Dedifferentiated amniotic fluid mesenchymal stem cell (primary cell): ENCODE measurements around the gene CARD9.

Experiments used
- DNase-seq: peaks from one replicate; pipeline ENCODE4 v3.0.0-alpha.2; 2016; ENCODE audit errors: extremely low spot score

CARD9 gene

DNA sequence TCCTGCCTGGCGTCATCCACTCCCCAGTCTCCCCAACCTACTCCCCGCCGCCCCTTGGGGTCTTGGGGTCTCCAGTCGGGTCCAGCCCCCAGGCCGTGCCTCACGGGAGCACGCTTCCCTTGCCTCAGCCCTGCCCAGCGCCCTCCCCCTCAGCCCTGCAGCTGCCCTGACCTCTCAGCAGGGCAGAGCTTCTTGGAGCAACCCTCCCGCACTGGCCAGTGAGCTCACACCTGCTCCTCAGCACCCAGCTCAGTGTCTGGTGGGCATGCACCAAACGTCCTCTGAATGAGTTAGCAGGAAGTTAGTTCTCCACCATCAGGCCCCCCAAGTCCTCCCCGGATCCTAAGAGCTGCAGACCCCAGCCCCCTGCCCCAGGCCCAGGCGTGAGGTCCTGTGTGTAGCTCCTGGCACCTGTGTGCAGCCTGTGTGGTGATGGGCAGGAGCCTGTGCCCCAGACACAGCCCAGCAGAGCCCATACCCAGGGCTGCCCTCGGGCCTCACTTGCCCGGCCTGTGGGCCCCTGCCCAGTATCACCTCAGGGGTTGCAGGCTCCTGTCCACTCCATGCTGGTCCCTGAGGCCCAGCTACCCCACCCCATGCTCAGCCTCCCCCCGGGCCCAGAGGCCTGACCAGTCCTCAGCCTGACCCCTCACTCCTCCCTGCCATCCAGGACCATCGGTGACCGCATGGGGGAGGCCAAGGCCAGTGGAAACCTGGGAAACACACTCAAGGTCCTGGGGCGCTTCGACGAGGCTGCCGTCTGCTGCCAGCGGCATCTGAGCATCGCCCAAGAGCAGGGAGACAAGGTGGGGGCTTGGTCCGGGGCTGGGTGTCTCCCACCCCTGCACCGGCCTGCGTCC lies 37.9 kb downstream of the CARD9 start:
- DNase-seq, result no peak

DNA sequence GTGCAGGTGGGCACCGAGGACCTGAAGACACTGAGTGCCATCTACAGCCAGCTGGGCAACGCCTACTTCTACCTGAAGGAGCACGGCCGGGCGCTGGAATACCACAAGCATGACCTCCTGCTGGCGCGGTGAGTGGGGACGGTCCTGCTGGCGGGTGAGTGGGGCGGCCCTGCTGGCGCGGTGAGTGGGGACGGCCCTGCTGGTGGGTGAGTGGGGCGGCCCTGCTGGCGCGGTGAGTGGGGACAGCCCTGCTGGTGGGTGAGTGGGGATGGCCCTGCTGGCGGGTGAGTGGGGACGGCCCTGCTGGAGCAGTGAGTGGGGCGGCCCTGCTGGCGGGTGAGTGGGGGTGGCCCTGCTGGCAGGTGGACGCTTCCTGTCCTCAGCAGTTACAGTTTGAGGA lies 38.9 kb downstream of the CARD9 start:
- DNase-seq, result no peak

DNA sequence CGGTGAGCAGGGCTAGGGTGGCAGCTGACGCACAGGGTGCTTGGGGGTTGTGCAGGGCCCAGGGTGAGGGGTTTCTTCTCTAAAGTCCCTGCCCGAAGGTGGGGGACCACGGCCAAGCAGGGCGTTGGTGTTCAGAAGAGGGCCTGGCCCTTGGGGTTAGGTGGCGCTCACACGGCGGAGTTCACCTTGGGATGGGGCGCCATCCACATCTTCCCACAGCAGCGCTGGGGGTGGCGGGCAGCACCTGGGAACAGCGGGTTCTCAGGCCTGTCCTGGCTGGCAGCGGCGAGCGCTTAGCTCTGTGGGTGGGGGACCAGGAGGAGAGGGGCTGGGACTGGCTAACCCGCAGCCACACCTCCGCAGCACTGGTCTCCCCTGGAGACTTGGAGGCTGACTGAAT lies 40.0 kb downstream of the CARD9 start:
- DNase-seq, result no peak

DNA sequence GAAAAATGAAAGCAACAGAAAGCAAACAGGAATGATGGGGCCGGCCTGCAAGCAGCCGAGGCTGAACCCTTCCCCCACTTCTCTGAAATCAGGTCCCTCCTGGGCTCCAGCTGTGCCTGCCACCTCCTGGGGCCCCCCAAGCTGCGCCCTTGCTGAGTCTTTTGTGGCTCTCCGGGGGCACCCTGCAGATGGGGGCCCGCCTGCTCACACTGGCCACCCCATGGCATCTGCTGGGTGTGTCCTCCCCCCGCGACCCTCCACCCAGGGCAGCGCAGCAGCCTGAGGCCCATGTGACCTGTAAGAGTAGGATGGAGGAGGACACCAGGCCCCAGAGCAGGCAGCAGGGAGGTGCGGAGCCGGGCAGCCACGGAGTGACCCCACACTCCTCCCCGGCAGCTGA lies 40.4 kb downstream of the CARD9 start:
- no peak for DNase-seq

DNA sequence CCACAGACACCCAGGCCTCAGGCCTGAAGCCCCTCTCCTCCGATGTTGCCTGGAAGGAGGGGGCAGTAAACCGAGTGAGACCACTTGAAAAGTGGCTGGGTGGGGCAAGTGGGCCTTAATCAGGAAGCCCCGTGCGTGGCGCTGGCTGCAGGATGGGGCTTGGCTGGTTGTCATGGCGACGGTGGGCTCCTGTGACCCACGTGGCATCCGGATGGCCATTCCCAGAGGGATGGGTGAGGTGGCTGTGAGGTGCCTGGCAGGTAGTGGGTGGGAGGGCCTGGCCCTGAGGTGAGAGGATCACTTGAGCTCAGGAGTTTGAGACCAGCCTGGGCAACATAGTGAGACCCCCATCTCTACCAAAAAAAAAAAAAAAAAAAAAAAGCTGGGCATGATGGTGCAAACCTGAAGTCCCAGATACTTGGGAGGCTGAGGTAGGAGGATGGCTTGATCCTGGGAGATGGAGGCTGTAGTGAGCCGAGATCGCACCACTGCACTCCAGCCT lies 40.9 kb downstream of the CARD9 start:
- no peak for DNase-seq

DNA sequence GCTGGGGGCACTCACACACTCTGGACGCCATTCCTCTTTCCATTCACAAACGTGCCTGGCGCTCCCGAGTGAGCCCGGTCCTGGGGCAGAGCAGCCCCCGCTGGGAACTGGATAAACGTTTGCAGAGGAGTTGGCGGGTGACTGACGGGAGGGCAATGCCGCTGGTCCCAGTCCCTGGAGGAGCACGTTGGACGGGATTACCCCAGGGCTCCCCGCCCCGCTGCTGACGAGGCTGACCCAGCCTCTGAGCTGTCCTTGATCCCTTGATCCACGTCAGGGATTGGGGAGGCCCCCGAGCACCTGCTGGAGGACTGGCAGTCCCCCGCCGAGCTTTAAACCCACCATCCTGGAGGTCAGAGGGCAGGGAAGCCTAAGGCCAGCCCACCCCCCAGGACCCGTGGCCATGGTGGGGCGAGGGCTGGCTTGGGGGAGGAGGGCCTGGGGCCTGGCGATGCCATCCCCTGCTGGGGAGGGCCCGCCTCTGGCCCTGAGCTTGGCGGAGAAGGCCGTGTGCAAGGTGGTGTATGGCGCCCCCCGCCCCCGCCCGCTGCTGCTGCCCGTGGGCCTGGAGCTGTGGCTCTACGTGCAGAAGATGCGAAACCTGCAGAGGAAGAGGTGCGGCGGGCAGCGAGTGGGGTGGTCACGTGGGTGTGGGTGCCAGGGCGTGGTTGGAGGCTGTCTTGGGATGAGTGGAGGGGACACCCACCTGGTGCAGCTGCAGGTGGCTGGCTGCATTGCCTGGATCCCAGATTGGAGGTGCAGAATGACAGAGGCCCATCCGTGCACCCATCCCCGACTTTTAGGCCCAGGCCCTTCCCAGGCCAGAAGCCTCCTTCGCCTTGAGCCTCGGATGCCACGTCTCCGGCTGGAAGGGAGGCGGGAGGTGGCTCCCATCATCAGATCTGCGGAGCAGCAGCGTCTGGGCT lies 41.6 kb downstream of the CARD9 start:
- DNase-seq, result no peak

DNA sequence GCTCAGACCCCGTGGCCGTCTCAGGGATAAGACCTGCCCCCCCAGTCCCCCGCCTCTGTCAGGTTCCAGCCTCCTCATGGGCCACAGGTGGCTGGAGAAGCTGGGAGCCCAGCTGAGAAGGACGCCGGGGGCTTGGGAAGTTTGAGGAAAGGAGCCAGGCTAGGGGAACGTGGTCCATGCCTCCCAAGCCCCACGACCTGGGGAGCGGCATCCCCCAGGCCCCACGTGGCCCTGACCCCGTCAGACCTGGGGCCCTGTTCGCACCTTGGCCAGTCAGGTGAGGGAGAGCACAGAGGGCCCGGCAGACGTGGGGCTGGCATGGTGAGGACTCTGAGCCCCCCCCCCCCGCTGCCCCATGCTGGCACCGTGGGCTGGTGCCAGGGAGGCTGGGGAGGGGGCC lies 42.4 kb downstream of the CARD9 start:
- no peak for DNase-seq

DNA sequence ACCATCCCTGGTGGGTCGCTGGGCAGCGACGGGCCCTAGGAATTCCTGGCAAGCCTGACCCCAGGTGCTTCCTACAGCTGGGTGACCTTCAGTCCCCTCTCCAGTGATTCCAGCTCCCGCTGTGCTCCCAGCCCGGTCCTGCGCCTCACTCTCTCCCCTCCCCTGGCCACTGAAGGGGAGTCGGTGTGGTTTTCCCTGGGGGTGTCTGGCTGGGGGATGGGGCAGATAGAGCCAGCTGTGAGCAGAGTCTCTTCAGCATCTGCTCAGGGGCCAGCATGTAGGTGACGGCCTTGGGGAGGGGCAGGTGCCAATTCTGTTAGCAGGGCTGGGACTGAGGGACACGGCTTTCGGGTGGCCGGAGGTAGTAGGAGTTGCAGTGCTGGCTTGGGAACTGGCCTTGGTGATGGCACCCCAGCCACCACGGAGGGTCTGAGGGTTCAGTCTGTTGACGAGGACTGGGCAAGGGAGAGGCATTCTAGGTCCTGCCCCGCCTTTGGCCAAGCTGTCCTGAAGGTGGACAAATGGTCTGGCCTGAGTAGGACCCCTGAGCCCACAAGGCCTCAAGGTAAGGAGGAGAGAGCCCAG lies 43.0 kb downstream of the CARD9 start:
- DNase-seq, result no peak

DNA sequence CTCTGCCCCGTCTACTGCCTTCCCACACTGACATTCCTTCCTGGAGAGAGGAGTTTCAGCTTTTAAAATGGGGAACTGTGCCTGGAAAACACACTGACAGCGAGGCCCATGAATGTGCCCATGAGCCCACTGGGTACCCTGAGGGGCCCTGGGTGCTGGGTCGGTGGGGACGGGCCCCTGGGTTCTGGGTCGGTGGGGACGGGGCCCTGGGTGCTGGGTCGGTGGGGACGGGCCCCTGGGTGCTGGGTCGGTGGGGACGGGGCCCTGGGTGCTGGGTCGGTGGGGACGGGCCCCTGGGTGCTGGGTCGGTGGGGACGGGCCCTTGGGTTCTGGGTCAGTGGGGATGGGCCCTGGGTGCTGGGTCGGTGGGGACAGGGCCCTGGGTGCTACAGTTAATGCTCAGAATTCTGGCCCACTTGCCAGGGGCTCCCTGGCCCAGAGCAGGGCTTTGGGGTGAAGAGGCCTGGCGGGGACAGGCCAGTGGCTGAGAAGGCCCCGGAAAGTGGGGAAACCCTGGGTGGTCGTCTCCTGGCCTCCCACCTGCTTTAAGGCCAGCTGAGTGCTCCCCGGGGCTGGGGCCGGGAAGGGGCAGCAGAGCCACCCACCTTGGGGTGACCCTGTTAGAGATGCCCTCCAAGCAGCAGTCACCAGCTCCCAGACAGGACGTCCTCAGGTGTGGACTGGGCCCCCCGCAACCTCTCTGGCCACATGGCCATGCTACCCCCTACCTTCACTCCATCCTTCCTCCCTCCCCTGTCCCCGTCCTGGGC lies 43.6 kb downstream of the CARD9 start:
- DNase-seq, result no peak

DNA sequence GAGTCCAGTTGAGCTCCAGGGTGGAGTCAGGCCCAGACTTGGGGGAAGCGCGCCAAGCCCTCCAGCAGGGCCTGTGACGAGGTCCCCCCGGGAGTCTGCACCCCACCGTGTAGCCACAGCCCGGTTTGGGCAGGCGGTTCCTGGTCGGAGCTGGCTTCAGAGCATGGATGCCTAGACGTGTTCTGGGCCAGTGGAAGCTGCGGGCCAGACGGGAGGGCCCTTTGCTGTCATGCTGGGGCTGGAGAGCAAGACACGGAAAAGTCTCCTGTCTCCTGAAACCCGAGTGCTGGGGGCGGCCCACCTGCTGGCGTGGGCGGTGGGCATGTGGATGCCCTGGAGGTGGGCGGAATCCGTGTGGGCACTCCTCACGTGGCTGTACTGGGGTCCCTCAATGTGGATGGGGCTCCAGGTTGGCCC lies 44.2 kb downstream of the CARD9 start:
- DNase-seq, result no peak

DNA sequence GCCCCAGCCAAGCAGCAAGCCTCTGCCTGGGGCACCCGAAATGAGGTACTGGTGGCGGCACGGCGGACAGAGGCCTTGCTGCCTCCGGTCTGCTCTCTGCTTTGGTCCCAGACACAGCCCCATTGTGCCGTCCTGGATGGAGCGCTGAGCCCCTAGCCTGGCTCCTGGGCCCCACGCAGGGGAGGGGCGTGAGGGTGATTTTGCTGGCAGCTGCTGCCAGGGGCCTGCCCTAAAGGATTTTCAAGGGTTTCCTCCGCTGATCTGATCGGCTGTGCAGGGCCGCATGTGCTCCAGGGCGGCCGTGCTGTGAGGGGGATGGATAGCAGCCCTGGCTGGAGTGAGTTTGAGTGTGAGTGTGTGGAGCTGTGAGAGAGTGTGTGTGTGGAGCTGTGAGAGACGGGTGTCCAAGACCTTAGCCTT lies 44.8 kb downstream of the CARD9 start:
- DNase-seq, result peak; percentile 47

DNA sequence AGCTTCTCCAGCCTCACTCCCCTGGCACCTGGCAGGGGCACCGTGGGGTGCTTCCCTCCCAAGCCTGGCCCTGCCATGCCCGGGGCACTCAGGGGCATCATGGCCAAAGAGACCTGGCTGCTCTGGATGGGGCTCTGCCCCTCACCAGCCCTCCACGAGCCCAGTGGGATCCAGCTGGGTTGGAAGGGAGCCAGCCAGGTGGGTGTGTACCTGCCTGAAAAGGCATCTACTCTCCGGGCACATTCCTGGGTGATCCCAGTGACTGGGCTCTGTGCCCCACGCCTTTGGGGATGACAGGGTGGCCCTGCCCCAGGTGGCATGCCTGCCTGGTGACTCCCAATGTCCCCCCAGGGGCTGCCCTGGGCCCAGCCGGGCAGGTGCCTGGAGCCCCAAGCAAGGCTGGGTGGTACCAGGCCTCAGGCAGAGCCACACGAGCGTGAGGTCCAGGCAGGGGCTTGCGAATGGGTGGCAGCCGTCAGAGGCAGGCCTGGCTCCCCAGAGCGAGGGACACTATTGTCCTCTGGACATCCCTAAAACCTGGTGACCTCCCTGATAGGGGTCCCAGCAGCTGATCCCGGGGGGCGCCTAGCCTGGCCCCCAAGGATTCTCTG lies 45.4 kb downstream of the CARD9 start:
- DNase-seq, result no peak

DNA sequence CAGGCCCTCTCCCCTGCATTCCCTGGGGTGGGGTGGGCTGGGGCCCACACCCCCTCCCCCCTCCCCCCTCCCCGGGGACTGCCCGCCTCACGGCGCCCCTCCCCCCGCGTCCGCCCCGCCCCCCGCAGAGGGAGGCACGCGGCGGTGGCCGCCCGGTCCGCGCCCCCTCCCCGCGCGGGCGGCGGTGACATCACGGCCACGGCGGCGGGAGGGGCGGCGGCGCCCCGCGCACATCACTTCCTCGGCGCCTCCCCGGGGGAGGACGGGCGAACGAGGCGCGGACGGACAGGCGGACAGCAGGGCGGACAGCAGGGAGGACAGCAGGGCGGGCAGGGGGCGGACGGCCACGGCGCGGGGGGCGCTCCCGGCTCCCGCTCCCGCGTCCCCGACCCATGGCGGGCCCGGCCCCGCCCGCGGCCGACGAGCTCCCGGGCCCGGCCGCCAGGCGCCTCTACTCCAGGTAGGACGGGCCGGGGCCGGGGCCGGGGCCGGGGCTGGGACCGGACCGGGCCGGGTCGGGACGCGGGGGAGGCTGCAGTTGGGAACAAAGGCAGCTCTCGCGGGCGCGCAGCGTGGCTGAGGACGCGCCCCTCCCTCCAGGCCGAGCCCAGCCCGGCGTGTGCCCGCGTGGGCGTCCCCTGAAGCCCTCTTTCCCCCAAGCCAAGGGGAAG lies 46.0 kb downstream of the CARD9 start, which contains the start of gene GPSM1:
TSS of gene GPSM1 (plus strand) at position 236 of the 671 bp plus-strand sequence. CDS start at position 393, 157 bp downstream.
- peak; percentile 23 for DNase-seq

DNA sequence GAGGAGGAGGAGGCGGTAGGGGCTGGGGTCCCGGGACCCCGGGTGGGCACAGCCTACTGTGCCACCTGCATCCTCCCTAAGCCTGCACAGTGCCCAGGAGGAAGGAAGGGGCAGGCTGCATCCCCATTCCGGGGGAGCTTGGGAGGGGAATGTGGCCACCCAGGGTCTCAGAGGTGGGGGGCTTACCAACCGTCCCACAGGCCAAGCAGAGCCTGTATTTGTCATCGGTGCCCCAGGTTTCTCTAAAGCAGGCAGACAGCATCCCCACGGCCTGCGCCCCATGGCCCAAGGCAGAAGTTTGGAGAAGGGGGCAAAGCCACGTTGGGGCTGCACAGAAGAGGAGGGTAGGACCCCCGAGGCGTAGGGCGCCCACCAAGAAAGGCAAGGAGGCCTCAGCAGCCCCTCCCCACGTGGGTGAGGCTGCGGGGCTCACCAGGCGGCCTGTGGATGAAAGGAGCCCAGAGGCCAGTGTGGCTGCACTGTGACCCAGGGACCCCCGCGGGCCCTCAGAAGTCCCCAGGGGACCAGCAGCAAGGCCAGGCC lies 46.6 kb downstream of the CARD9 start:
- no peak for DNase-seq

DNA sequence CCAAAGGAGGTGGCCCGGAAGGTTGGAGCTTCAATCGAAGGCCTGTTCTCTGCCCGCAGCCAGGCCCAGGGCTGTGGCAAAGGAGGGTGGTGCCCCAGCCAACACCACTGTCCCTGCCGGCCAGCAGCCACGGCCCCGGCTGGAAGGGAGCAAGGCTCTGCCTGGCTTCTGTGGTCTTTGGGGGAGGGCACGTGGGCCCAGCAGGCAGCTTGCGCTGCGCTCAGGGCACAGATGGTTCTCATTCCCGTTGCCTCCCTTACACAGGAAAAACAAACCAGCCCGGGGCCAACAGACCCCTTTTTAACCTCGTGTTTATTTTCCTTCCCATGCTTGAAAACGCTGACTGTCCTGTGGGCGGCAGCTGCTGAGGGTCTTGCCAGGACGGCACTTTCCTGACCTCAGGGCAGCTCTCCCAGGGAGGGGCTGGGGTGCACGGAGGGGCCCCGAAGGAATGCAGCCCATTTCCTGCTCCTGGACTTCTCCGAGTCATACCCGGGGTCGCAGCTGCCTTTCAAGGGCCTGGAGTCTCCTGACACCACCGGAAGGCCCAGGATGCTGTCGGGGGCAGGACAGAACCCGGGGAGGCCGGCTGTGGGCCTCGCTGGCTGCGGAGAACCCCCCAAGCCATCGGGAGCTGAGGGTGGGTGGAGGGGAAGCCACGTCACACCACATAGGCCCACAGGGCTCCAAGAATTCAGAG lies 47.3 kb downstream of the CARD9 start:
- peak; percentile 72 for DNase-seq

DNA sequence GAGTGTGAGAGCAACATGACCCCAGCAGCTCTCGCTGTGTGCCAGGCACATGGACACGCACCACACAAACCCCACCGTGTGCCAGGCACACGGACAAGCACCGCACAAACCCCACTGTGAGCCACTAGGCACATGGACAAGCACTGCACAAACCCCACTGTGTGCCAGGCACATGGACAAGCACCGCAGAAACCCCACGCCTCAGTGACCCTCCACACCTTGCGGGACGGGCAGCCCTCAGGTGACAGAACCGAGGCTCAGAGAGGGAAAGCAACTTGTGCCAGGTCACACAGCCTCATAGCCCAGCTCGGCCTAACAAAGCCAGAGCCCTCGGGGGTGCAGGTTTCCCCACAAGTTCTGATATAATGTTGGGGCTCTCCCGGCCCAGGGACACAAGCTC lies 48.1 kb downstream of the CARD9 start:
- DNase-seq, result no peak

DNA sequence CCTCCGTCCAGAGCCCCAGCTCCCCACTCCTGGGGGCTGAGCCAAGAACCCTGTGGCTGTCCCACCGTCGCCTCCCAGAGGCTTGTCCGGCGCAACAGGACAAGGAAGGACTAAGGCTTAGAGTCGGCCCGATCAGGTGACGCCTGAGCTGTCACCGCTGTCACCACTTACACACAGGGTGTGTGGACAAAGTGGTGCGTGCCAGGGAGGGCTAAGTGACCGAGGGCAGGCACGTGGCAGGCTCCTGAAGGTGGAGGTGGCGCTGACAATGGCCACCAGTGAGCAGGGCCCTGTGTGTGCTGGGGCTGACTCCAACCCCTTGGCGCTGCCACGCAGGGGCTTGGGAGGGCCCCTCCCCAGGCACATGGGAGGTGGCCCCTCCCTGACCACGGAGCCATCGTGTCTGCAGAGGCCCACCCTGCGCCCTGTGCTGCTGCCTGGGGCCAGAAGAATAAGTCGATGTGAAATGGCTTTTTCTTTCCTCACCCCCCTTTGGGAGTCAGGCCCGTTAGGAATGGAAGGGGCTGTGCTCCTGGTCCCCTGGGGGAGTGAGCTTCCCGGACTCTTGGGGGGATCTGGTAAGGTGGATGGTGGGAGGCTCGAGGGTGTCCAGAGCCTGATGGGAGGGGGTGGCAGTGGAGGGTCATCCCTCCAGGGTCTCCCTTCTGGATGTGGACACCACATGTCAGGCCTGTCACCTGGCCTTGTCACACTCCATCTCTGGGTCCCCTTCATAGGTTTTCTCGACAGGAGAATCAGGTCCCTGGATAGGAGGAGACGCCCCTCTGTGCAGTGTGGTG lies 48.8 kb downstream of the CARD9 start:
- DNase-seq, result no peak

DNA sequence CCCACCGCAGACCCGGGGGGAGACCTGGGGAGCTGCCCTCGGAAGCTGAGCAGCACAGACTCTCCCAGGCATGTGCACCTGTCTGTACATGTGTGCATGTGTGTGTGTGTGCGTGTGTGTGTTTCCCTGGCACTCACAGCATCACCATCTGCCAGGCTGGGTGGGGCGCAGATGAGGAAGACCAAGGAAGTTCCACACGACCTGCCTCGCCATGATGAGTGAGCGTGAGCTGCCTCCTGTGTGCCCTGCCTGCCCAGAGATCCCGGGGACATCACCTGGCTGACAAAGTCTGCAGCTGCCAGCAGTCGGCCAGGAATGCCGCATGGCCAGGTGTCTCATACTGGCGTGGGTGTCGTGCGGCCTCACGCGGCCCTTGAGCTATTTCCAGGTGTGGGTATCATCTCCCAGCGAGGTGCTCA lies 50.1 kb downstream of the CARD9 start:
- no peak for DNase-seq
